ENCODE data around the gene PADI2.

PADI2 gene

DNA sequence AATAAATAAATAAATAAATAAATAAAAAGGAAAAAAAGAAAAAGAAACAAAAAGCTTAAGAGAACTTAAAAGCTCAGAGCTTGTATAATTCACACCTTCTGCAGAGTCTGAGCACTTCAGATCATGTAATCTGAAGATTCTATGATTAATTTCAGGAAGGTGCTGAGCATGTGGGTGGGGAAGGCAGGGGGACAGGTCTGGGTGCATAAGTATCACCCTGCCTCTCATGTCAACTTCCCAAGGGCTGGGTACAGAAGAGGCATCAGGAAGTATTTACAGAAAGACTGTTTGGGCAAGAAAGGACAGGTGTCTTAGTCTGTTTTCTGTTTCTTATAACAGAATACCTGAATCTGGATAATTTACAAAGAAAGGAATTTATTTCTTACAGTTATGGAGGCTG lies 20.4 kb upstream of the PADI2 start:
- no peak for DNase-seq (ENCODE audit: low spot score)

DNA sequence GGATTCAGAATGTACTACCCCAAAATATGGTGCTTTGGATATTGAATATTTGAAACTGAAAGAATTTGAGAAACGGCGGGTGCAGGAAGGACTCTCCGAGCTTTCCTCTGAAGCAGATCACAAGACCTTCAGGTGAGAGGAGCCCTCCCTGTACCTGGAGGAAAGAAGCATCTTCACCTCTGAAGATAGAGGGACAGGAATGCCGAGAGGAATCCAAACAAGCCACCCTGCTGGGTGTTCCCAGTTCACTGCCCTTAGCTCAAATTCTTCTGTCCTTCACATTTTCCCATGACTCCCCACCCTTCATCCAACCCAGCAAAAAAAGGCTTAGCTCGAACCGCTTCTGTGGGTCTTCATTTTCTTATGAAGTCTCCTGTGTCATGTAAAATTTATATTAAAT lies 18.2 kb upstream of the PADI2 start:
- DNase-seq (ENCODE audit: low spot score), result no peak

DNA sequence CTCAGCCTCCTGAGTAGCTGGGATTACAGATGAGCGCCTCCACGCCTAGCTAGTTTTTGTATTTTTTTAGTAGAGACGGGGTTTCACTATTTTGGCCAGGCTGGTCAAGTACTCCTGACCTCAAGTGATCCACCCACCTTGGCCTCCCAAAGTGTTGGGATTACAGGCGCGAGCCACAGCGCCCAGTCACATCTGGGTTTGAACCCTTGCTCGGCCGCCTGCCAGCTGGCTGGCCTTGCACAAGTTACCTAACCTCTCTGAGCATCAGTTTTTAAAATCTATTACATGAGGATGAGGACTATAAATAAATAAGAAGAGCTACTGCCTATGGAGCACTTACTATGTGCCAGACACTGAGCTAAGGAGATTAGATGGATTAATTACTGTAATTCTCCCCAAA lies 17.7 kb upstream of the PADI2 start:
- no peak for DNase-seq (ENCODE audit: low spot score)

DNA sequence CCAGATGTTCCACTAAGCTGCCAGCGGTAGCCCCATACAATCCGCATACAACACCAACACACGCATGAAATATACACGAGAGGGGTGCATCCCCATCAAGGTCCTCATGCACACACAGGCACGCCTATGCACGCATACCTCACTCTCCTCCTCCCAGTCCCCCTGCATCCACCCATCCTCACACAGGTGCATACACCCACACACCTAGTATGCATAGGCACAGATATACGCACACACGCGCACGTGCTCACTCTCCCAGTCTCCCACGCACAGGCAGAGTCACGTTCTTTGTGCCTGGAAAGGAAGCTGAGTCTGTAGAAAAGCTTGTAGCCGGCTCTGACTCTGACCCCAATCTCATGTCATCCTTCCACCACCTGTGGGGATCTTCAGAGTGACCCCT lies 16.9 kb upstream of the PADI2 start:
- DNase-seq (ENCODE audit: low spot score), result no peak

DNA sequence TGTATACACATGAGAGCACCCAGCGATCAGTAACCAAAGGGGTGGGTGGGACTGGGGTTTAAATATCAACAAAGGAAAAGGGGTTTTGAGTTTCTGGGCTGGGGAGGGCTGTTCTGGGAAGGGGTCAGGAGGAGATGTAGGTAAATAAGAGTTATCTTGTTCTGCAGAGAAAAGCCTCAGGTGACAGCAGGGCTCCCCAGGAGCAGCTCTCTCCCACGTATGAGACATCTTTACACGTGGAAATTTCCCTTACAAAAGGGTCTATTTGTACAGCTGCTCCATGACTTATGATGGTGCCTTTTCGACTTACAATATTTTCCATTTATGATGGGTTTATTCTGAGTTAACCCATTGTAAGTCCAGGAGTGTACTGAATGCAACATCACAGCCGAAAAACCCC lies 16.3 kb upstream of the PADI2 start:
- DNase-seq (ENCODE audit: low spot score), result no peak

DNA sequence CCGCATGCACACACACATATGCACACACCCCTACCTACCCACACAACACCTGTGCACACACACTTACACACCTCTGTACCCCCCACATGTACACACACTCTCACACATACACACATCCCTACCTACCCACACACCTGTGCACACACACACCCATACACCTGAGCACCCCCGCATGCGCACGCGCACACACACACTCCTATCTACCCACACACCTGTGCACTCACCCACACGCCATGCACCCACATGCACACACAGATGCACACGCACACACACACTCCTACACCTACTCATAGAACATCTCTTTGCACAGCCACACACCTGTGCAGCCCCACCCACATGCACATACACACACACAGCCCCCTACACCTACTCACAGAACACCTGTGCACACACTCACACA lies 15.5 kb upstream of the PADI2 start:
- no peak for DNase-seq (ENCODE audit: low spot score)

DNA sequence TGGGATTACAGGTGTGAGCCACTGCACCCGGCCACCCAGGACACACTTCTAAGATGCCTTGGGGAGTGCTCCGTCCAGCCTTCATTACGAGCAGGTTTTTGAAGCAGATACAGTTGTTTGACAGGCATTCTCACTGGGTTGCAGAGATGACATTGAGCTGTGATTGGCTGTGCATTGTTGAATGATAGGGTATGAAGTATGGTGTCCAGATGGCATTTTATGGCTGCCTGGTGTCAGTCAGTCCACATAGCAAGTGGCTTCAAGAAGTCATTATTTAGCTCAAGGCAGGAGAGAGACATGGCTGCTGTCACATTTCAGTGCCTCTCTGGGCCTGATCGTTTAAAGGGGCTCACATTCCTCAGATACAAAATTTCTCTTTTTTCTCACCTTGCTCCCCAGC lies 14.8 kb upstream of the PADI2 start:
- no peak for DNase-seq (ENCODE audit: low spot score)

DNA sequence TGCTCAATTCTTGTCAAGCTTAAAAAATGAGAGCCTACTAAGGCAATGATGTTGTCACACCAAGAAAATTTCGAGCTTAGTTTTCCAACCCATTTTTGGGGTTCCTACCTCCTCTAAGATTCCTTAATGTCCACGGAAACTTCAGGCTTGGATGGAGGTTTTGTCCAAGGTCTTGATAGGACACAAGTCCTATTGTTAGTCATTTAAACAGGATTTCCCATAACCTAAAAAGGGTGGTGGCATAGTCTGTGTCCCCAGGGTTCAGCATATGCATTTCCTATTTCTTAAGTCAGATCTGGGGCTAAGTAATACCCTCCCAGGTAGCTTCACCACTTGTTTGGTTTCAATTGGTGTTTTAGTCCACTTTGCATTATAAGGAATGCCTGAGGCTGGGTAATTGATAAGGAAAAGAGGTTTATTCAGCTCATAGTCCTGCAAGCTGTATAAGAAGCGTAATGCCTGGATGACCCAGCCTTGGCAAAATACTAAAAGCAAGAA lies 10.9 kb upstream of the PADI2 start:
- no peak for DNase-seq (ENCODE audit: low spot score)

DNA sequence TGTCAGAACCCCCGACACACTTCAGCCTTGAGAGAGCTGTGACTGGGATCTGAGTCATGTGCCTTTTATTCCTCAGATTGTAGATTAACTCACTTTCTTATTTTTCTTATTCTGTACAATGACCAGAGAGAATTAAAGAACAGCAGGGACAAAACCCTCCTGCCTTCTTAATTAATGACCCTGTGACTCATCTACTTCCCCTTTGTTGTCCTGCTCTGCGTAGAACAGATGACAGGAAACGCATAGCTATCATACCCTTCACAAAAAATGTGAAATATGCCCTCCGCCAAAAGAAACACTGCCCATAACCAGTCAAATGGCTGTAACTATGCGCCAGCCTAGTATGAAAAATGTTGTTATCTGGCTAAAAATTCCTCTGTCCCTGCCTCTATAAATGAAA lies 9.1 kb upstream of the PADI2 start:
- no peak for DNase-seq (ENCODE audit: low spot score)

DNA sequence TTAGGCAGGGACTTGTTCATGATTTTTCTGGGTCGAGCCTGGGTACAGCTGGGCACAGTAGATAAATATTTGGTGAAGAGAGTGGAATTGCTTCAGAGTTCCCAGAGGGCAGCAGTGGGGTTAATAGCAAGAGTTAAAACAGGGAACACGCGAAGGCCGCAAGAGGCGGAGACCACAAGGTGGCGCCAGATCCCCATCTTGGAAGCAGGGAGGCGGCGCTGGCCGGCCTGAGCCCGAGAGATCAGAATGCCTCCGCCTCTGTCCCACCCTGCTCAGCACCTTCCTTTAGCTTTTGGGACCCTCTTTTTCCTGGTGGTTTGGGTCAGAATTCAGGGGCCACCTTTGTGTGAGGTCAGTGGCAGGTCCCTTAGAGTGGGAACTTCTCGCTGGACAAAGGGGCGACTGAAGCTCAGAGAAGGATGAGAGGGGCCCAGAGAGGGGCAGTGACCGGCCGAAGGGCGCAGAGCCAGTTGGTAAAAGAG lies 6.5 kb upstream of the PADI2 start:
- peak; percentile 74 for DNase-seq (ENCODE audit: low spot score)

DNA sequence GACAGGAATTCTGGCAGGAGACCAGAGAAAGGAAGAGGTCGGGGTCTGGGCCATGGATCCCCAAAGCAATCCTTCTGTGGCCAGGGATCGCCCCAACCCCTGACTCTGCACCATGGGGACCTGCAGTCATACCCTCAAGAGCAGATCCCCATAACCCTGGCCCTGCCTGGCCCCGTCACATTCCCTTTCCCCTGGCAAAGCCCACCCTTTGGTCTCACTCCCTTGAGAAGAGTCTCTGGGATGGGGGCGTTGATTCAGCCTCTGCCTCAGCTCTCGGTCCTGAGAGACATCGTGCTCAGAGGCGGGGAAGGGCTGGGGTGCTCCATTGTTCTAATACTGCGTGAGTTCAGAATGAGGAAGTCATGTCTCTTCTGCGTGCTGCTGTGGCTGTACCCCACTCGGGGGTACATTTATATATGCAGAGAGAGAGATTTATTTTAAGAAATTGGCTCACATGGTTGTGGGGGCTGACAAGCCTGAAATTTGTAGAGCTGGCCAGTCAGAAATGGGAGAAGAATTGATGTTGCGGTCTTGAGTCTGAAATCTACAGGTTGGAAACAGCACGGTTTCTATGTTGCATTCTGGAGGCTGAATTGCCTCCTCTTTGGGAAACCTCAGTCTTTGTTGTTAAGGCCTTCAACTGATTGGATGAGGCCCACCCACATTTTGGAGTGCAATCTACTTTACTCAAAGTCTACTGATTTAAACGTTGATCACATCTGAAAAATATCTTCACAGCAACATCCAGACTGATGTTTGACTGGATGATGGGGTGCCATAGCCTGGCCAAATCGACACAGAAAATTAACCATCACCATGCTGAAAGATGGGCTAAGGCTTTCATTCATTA lies 4.2 kb upstream of the PADI2 start:
- no peak for DNase-seq (ENCODE audit: low spot score)

DNA sequence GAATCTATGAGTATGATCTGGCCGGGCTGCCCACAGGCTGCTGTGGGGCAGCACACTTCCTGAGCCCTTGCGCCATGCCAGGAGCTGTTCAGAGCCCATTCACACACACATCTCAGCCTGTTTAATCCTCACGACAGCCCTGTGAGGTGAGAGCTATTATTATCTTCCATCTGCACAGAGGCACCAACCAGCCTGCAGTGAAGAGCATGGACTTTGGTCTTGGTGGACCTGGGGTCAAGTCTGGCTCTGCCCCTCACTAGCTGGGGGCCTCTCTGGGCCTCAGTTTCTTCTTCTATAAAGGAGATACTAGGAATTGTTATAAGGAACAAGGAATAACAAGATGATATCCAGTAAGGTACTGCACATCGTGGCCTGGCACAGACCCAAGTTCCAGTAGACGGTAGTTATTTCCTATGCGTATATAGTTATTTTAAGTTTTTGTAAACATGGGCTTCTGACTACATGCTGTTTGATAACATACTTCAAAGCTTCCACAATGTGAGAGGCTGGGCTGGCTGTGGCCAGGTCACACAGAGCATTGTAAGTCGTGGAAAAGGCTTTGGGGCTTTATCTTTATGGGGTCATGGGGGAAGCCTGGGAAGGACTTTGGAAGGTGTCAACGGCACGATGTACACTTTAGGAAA lies 3.4 kb upstream of the PADI2 start:
- DNase-seq (ENCODE audit: low spot score), result no peak

DNA sequence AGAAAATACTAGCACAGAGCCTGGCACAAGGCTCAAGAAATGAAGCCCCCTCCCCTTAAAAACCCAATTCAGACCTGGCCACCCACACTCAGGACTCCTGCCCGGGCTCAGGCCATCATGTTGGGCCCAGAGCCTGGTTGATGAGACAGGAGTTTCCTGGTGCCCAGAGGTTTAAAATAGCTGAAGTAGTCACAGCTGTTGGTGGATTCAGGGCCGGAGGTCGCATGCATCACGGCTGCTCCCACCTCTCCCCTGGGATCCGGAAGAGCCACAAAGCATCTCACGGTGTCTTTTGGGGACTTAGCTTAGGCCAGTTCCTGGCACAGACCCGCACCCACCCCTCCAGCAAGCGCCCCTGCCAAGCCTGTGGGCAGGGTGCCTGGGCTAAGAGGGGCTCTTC lies 2.6 kb upstream of the PADI2 start:
- DNase-seq (ENCODE audit: low spot score), result no peak

DNA sequence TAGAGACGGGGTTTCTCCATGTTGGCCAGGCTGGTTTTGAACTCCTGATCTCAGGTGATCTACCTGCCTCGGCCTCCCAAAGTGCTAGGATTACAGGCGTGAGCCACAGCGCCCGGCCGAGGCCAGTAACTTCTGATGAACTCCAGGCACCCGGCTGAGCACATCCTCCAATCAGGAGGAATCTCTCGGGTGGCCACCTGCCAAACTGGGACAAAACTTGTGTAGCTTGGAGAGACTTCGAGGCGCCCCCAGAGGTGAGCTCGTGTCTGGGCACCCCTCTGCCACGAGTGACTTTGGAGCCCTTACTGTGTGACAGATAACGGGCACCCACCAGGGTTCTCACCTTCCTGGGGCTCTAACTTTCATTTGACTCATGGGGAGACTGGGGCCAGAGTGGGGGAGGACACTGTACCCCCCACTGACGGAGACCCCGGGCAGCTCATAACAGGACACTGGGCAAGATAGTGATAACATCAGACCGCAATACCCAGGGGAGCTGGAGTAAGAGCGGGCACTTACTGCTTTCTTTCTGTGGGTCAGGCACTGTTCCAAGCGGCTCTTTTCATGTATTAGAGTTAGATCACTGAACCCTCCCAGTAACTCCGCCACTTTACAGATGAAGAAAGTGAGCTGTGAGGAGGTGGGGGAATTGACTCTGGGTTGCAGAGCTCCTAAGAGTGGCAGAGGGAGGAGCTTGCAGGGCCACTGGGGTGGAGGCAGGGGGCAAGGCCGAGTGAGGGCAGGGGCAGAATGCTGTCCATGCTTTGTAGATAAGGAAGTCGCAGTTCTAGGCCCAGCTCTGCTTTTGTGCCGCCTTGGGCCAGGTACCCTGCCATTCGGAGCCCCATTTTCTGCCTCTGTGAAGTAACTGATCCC lies 1.9 kb upstream of the PADI2 start:
- no peak for DNase-seq (ENCODE audit: low spot score)

DNA sequence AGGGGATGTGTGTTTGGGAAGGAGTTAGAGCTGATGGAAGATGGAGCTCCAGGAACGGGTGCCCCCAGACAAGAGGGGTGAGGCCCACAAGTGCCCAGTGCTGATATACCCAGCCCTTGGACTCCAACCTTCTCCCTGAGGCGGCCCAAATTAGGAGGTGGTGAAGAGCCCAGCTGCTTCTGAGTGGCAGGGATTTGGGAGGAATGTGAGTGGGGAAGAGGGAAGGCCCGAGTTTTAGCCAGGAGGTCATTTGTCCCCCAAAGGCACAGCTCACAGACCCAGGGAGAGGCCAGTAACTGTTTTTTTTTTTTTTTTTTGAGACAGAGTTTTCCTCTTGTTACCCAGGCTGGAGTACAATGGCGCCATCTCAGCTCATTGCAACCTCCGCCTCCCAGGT lies 1.2 kb upstream of the PADI2 start:
- no peak for DNase-seq (ENCODE audit: low spot score)

DNA sequence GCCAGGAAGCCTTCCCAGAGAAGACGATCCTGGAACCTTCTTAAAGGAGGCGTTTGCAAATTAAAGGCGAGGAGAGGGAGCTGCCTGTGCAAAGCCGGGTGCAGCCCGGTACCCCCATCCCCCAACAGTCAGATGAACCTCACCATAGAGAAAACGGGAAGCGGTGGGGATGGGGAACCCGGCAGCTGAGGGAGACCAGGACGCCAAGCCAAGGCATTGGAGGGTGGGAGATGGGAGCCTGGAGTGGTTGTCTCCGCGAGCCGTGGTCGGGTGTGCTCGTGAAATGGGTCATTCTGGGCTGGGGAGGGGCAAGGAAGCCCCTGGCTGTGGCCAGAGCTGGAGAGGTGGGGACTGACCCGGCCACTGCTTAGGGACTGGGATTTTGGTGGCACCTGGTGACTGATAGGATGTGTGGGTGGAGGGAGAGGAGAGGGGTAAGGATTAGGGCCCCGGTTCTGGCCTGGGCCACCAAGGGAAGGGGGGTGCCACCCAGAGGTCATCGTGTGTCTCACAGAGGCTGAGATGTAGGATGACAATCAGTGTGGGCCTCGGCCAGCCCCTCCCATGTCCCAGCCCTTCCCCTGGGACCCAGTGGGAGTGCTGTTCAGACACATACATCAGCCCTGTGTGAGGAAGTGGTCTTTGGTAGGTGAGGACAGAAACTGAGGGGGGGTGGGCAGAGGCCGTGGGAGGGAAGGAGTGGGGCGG lies 676 bp upstream of the PADI2 start:
- DNase-seq (ENCODE audit: low spot score), result no peak

DNA sequence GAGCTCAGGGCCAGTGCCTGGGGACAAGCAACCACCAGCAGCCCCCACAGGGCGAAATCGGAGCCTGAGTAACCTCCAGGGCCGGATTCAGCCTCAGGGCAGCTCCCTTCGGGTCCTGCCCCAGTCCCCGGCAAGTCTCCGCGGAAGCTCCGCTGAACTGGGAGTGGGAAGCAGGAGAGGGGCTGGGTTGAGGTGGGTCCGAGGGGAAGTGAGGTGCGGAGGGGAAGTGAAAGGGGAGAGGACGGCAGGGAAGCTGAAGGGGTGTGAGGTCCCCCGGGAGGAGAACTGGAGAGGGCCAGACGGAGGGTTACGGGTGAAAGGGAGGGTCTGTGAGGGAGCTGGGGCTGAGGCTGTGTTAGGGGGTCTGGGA lies 560 bp downstream of the PADI2 start:
- no peak for DNase-seq (ENCODE audit: low spot score)

DNA sequence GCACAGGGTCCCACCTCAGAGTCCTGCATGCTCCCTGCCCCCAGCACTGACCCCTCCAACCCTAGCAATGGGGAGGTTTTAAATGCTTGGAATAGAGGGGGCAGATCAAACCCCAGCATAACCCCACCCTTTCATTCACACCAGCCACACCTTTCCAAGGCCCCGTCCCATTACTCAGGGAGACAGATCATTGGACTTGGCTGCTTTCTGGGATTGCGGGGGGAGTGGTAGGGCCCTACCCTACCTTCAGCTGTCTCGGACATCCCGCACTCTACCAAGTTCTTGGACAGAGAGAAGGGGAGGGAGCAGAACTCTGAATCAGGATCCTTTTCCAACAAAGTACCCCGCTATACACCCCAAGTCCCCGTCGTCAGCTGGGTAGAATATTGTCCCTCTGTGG lies 983 bp downstream of the PADI2 start:
- no peak for DNase-seq (ENCODE audit: low spot score)

DNA sequence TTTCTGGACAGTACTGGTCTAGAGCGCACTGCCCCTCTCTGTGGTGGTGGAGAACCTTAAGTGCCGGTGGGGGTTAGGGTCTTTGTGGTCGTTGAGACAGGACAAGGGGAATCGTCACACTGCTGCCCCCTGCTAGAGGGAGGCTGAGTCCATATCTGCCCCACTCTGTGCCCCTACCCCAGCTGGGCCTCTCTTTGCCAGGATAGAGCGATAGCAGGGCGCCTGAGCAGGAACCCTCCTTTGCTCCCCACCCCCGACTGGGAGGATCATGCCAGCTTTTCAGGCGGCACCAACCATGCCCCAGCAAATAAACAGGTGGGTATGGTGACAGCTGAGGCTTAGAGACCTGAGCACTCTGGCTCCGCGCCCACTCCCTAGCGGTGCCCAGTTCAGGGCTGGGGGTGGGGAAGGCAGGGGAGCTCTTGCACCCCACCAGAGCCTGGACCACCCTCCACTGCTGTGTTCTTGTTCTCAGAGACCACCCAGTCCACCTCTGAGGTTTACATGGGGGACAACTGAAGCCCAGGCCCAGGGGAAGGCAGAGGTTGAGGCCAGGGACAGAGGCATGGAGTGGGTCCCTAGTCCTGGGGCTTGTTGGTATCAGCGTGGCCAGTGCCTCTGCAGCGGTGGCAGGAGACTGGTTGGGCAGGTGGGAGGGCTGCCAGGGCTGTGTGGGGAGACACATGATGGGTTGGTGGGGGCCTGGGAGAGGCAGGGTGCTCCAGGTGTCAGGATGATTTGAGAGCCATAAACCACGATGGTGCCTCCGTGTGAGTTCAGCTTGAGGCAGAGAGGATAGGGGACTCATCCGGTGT lies 1.6 kb downstream of the PADI2 start:
- DNase-seq (ENCODE audit: low spot score), result no peak

DNA sequence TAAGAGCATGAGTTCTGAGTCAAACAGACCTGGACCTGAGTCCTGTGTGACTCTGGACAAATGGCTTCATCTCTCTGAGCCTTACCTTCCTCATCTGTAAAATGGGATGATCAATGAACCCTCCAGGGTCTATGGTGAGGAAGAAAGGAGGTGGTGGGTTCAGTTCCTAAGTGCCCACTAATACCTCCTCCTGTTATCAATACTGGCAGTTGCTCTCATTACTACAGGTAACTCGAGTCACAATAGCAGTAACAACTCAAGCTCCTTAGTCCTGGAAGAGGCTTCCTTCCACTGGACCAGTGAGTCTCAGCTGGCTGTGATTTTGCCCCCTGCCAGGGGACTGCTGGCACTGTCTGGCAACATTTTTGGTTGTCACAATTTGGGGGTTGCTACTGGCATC lies 2.6 kb downstream of the PADI2 start:
- DNase-seq (ENCODE audit: low spot score), result no peak

DNA sequence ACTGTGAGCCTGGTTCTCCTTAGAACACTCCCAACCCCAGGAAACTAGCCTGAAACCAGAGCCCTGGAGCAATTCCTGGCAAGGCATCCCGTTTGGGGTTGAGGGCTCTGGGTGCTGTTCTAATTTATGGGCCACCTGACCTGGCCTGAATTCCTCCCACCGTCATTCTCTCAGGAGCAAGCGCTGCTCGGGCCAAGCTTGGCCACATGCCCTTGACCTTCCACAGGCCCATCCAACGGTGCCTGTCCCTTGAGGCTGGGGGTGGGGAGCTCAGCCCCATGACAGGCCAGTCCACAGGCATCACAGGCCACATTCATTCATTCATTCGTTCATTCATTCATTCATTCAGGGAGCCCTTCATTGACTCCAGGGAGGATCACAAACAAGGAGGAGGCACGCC lies 5.3 kb downstream of the PADI2 start:
- no peak for DNase-seq (ENCODE audit: low spot score)

All from hematopoietic multipotent progenitor cell treated with erythropoietin and hydrocortisone succinate and interleukin-3 and kit ligand, for 15 days (in vitro differentiated cells).